Measurements from ENCODE around the gene POC1A.

The POC1A gene

DNA sequence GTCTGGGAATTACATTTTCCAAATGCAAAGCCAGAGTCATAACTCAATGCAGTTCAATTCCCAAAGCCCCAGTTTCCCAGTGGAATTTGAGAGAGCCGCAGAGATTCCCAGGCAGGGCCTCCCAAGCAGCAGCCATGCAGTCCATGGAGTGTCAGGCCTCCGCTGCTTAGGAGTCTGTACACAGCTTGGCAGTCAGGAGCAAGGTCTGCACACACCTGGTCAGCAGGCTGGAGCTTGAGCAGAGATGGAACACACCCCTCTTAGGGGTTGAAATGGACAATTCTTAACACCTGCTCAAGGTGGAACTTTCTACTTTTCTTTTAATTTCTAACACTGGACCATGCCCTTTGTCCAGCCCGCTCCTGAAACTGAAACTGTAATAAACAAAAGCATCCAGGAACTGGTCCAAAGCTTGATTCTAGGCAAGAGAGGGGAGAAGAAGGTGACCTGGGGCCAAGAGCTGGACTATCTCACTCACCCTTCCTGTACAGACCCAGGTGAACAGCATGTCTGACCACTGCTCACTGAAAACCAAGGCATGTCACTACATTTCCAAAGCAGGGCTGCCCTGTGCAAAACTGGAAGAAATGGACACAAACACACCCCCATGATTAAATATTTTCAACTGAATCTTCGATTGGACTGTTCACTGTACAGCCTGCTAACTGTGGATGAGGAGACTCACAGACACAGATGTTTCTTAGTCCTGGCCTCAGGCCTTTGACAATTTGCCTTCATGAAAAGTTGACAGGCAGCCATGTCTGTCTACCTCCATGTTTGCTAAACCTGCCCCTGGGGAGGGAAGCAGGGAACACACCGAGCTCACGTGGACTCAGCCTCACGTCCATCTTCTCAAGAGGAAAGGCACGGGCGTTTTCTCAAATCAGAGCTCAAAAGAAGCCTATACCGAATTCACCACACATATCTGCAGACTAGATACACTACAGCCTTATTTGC lies 49.3 kb downstream of the POC1A start:
- DNase-seq (ENCODE audit: low spot score): no peak

DNA sequence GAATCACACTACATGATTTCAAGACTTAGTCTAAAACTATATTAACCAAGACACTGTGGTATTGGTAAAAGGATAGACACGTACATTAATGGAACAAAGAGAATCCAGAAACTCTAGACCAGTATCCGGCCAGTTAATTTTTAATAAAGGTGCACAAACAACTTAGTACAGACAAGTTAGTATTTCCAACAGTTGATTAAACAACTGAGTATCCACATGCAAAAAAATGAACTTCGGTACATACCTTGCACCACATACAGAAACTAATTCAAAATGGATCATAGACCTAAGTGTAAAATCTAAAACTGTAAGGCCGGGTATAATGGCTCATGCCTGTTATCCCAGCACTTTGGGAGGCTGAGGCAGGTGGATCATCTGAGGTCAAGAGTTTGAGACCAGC lies 51.3 kb downstream of the POC1A start:
- DNase-seq (ENCODE audit: low spot score): no peak

DNA sequence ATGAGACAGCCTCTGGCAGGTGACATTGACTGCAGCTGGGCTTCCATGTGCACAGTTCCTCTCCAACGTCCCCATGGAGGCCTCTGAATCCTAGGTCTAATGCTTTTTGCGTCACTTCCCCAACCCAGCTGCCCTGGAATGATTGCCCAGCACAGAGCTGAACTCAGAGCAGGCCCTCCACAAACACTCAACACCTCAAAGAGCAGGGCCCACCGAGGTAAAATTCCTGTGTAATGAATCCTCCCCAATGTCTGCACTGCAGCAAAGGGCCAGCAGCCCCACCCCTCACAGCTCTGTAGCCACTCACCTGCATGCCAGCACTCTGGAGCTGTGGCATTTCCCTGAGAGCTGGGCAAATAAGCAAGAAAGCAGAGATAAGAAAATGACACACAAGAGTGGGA lies 55.2 kb downstream of the POC1A start:
- no peak for DNase-seq (ENCODE audit: low spot score)

DNA sequence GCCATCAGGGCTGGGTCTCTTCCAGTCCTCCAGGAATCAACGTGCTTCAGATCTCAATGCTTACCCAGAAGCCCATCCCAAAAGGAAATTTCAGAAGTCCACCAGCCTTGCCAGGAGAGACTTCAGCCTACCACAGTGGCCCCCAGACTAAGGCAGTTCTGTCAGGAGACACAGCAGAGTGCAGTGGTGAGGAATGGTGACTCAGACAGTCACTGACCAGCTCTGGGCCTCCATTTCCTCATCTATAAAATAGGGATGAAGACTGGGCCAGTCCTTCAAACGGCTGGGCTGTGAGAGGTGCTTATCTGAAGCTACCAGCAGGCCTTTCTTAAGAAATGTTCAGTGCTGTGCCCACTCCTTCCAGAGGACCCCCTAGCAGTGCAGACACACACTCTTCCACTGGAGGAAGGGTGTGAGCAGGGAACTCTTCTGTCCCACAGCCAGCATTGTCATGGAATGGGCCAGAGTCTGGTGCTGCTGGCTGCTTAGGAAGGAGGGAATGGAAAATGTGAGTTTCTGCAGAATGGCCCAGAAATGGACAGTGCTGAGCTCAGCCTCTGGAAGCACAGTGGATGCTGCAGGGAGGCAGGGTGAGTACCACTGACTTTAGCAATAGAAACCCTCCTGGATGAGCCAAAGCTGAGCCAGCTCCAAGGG lies 56.2 kb downstream of the POC1A start:
- DNase-seq (ENCODE audit: low spot score): no peak

DNA sequence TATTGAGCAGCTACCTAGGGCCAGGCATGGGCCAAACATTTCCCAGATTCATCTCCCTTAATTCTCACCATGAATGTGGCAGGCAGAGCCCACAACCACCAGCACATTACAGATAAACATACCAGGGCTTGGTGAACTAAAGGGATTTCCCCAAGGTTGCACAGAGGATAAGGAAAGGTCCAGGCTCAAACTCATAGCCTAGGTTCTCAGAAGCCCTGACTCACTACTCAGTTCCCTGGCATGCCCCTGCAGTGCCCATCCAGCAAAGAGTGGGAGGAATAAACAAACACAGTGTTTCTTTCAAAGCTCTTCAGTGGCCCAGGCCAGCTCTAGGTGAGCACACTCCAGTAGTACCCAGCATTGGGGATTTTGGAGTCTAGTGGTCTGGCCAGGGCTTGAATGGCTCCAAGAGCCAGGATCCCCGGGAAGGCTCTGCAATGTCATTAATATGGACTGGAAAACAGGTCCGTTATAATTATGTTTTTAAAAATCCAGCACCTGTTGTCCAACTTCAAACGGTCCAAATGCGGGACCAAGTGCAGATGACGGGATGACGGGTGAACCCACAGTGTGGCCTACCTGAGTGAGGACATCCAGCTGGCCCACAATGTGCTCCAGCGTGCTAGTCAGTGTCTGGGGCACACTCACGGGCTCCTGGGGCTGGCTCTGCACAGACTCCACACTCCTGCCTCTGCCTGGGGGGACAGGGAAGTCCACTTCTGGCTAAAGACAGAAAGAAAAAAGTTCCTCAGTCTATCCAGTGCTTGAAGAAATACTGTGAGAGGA lies 58.0 kb downstream of the POC1A start:
- no peak for DNase-seq (ENCODE audit: low spot score)

DNA sequence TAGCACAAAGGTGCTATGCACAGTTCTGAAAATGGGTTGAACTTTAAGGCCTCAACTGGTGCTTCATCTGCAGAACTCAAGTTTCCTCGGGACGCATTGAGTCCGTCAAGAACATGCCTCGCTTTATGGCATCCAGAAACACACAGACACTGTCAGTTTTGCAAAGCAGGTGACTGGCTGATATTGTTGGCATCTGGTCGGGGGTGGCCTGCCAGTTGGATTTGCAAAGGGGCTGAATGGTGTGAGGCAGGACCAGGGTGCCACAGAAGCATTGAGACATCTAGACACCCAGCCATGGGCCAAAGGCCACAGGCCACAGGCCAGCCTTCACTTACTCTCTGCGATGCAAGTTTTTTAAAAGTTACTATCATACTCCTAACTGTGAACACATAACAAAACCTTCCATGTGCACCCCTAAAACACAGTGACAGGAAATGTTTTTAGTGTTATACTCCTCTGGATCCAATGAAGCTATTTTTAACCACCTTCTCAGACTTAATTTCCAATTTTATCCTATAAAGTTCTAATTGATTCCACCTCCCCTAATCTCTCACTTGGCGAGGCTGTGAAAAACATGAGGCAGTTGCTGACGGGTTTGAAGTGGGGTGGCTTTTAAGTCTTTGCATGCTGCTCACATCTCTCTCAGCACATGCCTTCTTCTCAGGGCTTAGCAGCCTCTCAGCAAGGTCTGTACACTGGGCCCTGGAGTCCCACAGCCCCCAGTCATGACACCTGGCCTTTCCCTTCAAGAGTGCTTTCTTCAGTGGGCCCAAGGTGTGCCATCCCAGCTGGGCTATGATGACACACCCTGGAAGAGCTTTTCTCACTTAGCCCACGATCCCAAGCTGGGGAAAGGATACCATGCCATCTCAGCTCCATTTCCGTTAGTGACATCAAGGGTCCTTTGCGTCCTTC lies 59.4 kb downstream of the POC1A start:
- DNase-seq (ENCODE audit: low spot score): no peak

DNA sequence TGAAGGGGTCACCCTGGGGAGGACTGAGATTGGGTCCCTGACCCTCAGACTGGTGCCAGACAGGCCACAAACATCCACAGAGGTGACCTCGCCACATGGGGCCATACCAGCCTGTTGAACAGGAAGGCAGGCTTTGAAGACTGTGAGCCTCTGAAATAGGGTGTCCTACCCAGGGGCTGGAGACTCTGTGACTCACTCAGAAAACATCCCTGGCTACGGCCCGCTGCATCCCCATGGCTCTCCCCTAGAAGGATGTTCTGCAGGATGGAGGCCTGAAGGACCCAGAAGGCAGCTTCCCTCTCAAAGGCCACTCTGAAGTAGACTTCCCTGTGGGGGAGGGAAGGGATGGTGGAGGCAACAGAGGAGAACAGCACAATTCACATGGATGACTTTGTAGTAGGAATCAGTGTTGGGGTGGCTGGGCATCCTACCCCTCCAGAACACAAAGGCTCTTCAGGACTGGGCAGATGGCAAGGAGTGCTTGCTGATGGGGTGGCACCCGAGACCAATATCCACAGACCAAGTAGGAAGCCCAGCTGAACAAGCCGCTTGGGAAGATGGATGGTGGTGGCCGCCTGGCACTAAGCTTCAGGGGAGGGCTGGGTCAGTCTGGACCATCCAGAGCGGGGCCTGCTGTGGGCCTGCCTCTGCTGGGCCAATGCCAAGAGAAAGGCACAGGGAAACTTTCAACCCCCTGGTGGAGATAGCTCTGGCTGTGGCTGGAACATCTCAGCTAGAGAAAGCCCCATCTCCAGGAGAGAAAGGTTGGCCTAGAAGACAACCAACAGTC lies 60.3 kb downstream of the POC1A start:
- DNase-seq (ENCODE audit: low spot score): peak; percentile 60

DNA sequence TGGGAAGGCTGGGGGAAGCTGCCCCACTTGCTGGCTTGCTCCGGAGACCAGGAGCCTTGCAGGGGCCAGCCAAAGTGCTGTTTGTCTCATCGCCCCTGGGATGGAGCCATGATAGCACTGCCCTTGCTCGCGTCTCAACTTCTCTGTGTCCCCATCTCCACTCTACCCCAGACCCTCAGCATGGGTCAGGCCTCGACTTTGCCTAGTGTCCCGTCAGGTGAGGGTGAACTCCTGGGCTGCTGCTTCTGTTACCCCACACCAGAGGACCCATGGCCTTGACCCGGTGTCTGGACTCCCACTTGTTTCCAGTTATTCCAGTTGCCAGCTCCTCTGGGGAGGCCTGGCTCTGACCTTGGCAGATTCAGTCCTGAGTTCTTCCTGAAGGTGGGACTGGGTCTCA lies 61.3 kb downstream of the POC1A start:
- DNase-seq (ENCODE audit: low spot score): no peak

DNA sequence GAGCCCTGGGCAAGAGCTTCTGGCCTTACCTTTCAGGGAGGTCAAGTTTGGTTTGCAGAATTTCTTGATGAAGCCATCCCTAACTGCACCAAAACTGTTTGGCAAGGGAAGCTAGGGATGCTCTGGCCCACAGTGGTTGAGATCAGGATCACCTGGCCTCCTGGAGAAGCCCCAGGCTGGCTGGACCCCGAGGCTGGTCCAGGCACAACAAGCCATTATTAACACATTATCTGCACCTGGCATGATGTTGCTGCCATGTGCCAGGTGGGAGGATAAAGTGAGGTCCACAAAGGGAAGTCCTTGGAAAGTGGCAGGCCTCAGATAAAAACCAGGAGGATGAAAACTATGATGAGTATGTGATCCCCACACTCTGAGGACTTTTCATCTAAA lies 62.0 kb downstream of the POC1A start:
- no peak for DNase-seq (ENCODE audit: low spot score)

DNA sequence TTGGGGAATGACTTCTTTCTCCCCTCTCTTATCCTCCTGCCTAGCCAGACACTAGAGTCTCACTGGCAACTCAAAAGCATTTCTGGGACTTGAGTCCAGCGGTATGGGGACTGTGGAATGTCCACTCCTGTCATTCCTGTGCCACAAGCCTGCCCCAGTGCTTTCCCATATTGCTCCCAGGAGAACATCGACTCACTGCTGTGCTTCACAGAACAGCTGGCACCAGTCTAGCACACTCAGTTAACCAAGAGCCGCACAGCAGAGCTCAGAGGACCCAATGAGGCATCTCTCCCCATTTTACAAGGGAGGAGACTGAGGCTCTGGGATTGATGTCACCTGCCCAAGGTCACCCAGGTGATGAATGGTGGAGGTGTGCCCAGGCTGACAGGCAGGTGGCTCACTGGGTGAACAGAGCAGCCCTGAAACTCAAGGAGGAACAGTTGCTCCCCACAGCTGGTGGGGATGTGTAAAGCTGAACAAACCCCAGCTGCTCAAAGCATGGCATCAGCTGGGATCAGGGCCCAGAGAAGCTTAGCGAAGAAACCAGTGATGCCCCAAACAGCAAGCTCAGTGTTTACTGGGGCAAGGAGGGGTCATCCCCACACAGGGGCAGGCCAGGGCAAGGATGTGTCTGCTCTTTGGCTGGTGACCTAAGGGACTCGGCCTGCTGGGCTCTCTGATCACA lies 62.5 kb downstream of the POC1A start:
- DNase-seq (ENCODE audit: low spot score): peak; percentile 35

DNA sequence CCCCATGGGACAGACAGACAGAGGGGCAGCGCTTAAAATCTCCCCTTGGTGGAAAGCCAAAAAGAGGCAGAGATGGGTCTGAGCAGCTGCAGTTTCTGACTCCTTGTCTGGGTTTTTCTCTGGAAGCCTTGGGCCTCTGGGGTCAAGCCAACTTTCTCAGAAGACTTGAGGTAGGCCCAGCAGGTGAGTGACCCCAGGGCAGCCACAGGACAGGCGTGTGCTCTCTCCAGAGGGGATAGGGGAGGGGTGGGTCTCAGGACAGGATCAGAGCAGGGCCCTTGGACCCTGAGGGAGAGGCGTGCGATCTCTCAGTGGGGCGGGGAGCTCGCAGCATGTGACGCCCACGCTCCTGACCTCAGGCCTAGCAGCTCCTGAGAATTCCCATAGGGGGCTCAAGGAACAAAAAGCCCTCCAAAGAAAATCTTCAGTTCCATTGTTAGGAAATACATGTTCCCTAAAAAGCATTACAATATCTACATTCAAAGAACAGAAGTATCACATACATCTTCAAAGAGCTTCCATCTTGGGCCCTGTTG lies 63.2 kb downstream of the POC1A start:
- DNase-seq (ENCODE audit: low spot score): no peak

DNA sequence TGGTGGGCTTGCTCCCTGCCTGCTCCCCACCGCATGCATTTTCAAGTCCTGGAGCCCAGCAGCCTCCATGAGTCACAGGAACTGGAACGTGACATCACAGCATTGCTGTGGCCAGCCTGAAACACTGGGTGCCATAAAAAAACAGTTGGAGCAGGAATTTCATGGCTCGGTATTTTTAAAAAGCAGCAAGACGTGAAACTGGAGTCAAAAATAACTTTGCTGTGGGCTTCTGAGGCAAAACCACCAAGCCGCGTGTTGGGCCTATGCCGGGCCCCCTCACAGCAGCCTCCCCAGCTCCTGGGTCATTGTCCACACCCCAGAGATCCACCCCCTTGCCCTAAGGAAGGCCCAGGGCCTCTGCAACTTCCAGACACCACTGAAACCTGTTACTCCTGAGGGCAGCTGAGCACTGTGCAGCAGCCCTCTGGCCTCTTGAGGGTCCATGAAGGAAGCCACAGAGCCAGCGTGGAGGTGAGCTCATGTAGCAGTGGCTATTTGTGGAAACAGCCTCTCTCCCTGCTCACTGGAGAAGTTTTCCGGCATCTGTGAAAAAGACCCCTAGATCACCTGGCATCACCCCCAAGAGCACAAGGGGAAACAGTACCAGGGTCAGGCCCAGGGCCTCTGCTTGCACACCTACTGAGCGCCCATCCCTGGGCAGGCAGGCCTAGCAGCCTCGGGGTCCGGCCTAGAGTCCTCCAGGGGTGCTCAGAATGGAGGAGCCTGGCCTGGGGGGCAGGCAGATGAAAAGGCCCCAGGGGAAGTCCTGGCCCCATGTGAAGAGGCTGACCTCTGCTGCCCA lies 63.9 kb downstream of the POC1A start:
- peak; percentile 90 for DNase-seq (ENCODE audit: low spot score)

DNA sequence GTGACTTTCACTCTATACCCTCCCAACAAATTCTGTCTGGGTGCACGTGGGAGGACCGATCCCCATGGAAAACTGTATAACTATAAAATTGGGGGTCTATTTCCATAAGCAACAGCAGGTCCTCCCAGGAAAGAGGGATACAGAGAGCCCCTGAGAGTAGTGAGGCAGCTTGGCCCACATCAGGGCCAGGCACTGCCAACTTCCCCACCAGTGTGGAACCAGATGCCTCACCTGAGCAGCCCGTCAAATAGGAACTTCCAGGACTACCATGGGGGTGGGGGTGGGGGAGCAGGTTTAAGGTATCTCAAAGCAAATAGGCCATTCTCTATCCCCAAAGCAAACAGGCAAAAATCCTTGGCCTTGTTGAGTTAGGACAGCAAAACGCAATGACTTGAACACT lies 64.5 kb downstream of the POC1A start:
- DNase-seq (ENCODE audit: low spot score): no peak

DNA sequence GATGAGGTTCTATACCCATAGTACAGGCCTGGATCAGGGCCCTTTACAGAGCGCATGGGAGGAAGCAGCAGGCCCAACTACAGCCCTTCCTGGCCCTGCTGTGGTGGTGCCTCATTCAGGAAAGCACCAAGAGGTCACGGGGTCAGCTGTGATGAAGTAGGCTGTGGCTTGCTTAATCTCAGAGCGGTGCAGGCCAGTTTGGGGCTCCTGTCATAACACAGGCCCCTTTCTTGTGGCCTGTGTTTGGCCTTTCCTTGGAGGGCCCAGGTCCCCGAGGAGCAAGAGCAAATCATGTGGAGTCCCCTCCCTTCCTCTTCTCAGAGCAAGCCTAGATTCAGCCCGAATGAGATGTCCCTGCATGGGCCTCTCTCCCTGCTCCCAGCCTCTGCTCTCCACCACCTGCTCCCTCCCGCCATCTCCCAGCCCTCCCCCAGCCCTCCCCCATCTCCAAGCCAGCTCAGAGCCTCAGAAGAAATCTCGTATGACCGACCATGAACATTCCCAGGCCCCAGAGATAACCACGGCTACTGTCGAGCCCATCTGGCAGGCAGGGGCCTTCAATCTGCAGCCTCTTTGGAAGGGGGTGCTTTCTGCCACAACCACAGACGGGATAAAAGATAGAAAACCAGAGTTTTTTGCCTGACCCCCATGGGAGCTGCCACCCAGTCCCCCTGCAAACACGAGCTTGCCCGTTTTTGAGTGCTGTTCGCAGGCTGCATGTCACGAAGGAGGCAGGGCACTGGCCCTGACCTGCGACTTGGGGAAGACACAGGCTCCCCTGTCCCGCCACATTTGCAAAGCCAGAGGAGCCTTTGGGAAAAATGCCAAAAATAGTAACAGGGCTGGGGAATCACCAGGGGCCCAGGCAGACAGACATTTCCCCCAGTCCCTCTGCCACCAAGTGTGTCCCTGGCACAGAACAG lies 65.5 kb downstream of the POC1A start:
- DNase-seq (ENCODE audit: low spot score): no peak

DNA sequence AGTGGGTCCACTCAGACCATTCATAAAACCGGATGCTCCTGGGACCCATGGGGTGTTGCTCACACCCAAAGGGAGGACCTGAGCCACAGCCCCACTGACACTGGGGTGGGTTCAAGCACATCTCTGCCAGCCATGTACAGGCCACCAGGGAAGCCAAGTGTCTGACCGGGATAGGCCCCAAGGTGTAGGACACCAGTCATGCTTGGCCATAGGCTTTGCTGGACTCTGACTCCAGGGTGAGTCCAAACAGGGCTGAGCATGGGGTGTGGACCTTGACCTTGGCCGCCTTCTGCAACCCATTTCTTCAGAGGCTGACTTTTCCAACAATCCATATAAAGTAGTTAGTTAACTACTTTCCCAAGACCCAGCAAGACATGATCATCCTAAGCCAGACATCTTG lies 66.5 kb downstream of the POC1A start:
- DNase-seq (ENCODE audit: low spot score): no peak

DNA sequence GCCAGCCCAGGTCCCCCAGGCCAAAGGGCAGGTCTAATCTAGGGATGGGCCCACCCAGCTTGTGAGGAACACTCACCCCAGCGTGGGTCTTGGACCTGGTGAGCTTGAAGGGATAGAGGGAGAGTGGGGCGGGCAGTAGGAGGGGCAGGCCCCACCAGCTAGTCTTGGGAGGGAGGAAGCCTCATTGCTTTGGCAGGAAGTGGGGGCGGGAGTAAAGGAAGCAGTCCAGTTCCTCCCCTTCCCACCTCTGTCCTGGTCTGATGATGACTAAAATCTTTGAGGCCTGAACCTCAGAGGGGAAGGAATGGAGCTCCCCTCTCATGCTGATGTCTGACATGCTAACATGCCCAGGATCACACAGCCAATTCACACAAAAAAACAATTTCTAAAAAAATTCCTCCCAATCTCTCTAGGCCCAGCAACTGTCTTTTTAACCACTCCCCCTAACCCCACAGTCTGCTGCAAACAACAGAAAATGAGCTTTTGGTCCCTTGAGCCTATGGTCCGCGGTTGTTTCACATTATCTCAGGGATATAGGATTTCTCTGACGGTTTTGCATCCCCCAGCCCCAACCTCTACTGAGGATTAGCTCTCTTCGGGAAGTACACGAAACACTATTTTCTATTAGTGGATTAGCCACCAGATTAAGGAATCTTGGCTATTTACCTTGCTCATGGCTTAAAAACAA lies 67.1 kb downstream of the POC1A start:
- DNase-seq (ENCODE audit: low spot score): peak; percentile 34

DNA sequence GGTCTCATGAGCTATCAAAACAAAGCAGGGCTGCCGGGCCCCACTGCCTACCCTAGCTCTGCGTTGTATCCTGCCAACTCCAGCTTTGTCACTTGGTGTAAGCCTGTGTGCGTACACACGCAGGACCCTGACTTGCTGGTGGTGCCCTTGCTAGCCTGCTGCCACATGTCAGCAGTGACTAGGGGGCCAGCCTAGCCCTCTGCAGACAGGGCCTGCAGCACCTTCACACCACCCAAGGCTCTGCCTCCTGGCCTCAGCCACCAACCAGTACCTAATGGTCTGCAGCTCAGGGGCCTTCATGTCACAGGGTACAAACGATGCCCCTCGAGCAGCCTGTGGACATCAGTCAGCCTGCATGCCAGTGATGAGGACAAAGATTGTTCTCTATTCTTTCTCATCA lies 67.8 kb downstream of the POC1A start:
- no peak for DNase-seq (ENCODE audit: low spot score)
